ENCODE data around the gene AP5M1.

GRCh38 chr14:57287745-57288144, 19.0 kb downstream of the AP5M1 start:
- TF ChIP-seq CTCF (IDR thresholded peaks at IDR 0.05) (no peak), EZH2 (IDR thresholded peaks at IDR 0.05) (no peak)

Measured in neural progenitor cell (in vitro differentiated cells).